ENCODE results near the gene ZNF71.

Gene ZNF71

DNA sequence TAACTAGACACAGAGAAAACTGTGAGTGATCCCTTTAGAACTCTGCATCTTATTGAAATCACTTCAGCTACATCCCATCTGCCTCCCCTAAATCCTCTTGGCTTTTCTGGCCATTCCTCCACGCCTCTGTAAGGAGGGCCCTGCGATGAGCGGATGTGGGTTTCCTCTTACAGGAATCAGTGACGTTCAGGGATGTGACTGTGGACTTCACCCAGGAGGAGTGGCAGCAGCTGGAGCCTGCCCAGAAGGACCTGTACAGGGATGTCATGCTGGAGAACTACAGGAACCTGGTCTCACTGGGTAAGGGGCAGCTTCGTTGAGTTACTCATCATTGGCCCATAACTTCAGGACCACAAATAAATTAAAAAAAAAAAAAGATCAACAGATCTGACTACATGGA, 18.5 kb downstream of the ZNF71 start:
- no peak for TF ChIP-seq CTCF (IDR thresholded peaks at IDR 0.05; ENCODE audit: borderline replicate concordance, control extremely low read depth, extremely low read depth, insufficient read depth, missing control alignments)
- in situ Hi-C loops (cut with MboI; ENCODE audit: low sequenced_read_pairs, unreplicated experiment): no loop called here
- no peak for DNase-seq (ENCODE audit: low spot score)

- in situ Hi-C loops (cut with MboI; ENCODE audit: low sequenced_read_pairs, unreplicated experiment): no loop called here
- no peak for DNase-seq (ENCODE audit: low spot score)
- no peak for TF ChIP-seq CTCF (IDR thresholded peaks at IDR 0.05; ENCODE audit: borderline replicate concordance, control extremely low read depth, extremely low read depth, insufficient read depth, missing control alignments)
These were observed 22.4 kb downstream of the ZNF71 start for GRCh38 chr19:56617531-56617930.

- TF ChIP-seq CTCF (IDR thresholded peaks at IDR 0.05; ENCODE audit: borderline replicate concordance, control extremely low read depth, extremely low read depth, insufficient read depth, missing control alignments): no peak
- in situ Hi-C loops (cut with MboI; ENCODE audit: low sequenced_read_pairs, unreplicated experiment): no loop called here
- DNase-seq (ENCODE audit: low spot score): no peak
These were observed 24.0 kb downstream of the ZNF71 start for GRCh38 chr19:56619121-56619520.

- DNase-seq (ENCODE audit: low spot score): no peak
- in situ Hi-C loops (cut with MboI; ENCODE audit: low sequenced_read_pairs, unreplicated experiment): no loop called here
- no peak for TF ChIP-seq CTCF (IDR thresholded peaks at IDR 0.05; ENCODE audit: borderline replicate concordance, control extremely low read depth, extremely low read depth, insufficient read depth, missing control alignments)
These were observed 27.3 kb downstream of the ZNF71 start for GRCh38 chr19:56622374-56622773.

DNA sequence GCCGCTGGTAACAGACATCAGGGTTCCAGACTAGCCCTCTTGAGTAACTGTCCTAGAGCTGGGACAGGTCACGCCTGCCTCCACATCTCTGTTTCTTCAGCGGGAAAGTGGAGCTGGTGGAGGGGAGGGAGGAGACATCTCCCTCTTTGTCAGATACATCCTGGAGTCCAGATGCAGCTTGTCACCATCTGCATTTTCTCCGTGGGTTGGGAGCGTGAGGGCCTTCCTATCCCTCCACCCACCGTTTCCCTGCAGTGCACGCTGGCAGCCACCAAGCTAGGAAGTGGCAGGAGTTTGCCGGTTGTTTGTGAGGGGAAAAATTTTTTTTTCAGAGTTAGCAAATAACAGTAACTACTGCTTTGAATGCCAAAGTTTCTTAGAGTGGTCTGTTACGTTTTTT, 27.9 kb downstream of the ZNF71 start:
- no peak for DNase-seq (ENCODE audit: low spot score)
- TF ChIP-seq CTCF (IDR thresholded peaks at IDR 0.05; ENCODE audit: borderline replicate concordance, control extremely low read depth, extremely low read depth, insufficient read depth, missing control alignments): no peak
- in situ Hi-C loops (cut with MboI; ENCODE audit: low sequenced_read_pairs, unreplicated experiment): no loop called here

DNA sequence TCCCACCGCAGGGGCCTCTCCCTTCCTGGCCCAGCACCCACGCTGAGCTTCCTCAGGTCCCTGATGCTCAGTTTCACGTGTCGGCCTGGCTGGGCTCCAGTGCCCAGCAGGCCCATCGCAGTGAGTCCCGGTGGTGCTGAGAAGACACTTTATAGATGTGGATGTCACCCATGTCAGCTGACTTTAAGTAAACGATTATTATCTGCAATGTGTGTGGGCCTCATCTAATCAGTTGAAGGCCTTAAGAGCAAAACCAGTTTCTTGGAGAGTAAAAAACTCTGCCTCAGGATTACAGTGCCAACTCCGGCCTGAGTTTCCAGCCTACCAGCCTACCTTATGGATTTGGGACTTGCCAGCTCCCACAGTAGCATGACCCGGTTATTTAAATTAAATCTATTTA, 30.6 kb downstream of the ZNF71 start:
- no peak for TF ChIP-seq CTCF (IDR thresholded peaks at IDR 0.05; ENCODE audit: borderline replicate concordance, control extremely low read depth, extremely low read depth, insufficient read depth, missing control alignments)
- no peak for DNase-seq (ENCODE audit: low spot score)
- in situ Hi-C loops (cut with MboI; ENCODE audit: low sequenced_read_pairs, unreplicated experiment): no loop called here

DNA sequence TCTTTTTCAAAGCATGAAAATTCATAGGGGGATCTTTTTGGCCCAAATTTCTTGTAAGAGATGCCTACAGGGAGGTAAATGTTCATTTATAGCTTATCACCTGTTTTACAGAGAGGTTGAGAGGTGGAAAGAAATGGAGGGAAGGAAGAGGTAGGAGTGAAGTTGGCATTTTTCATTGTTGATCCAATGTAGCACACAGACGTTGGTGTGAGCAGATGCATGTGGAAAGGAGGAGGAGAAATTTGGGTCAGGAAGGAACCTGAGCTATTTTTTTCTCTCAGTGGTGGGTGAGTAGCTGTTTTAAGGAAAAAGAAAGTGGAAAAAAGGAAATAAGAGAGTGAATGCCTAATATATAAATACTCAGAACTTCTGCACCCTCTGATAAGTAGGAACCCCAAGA, 37.9 kb downstream of the ZNF71 start:
- no peak for TF ChIP-seq CTCF (IDR thresholded peaks at IDR 0.05; ENCODE audit: borderline replicate concordance, control extremely low read depth, extremely low read depth, insufficient read depth, missing control alignments)
- DNase-seq (ENCODE audit: low spot score): no peak
- in situ Hi-C loops (cut with MboI; ENCODE audit: low sequenced_read_pairs, unreplicated experiment): no loop called here
